Lung microvascular endothelial cell (primary cell): ENCODE results near the gene ARPC1B. TPM values are rescaled to one million over a fixed set of nuclear protein-coding genes. Genes with fewer than 3 reads are reported as not detected.

ENCODE experiments used
- total RNA-seq: library from RNA; depleted of rRNA; stranded (reverse); fragments of >200 nt; gene quantifications from 2 replicates; pipeline ENCODE4 v1.2.1, GENCODE V29; 2014

Gene ARPC1B
- total RNA-seq, 1 donor from 2014 or later, result 275 TPM

Other genes starting within 250 kb of the ARPC1B start
- gene SMURF1, start 230.6 kb upstream of the ARPC1B start, total RNA-seq, result 11.3 and 16.9 TPM in 2 replicates
- gene KPNA7, start 166.6 kb upstream of the ARPC1B start, total RNA-seq, result not detected in 2 replicates
- gene MYH16, start 101.9 kb upstream of the ARPC1B start, total RNA-seq, result 0.22 TPM in 1 of 2 replicates, not detected in the other
- gene ARPC1A, start 48.8 kb upstream of the ARPC1B start, total RNA-seq, result 153 and 182 TPM in 2 replicates
- 15.7 and 17.9 TPM in 2 replicates for gene PDAP1, start 33.9 kb downstream of the ARPC1B start, total RNA-seq
- 73.0 and 75.0 TPM in 2 replicates for gene BUD31, start 34.2 kb downstream of the ARPC1B start, total RNA-seq
- gene PTCD1, start 64.1 kb downstream of the ARPC1B start, total RNA-seq, result 3.1 and 4.2 TPM in 2 replicates
- gene CPSF4, start 64.2 kb downstream of the ARPC1B start, total RNA-seq, result 16.3 and 17.4 TPM in 2 replicates
- gene ATP5MF, start 91.4 kb downstream of the ARPC1B start, total RNA-seq, result 359 and 414 TPM in 2 replicates
- gene ZNF789, start 98.2 kb downstream of the ARPC1B start, total RNA-seq, result 2.4 and 3.6 TPM in 2 replicates
- 17.2 and 25.8 TPM in 2 replicates for gene ZNF394, start 125.6 kb downstream of the ARPC1B start, total RNA-seq
- gene ZKSCAN5, start 129.9 kb downstream of the ARPC1B start, total RNA-seq, result 6.1 and 7.5 TPM in 2 replicates
- 3.3 and 3.8 TPM in 2 replicates for gene FAM200A, start 177.4 kb downstream of the ARPC1B start, total RNA-seq
- 4.6 and 9.5 TPM in 2 replicates for gene ZNF655, start 183.9 kb downstream of the ARPC1B start, total RNA-seq
- 0.22 TPM in 1 of 2 replicates, not detected in the other for gene TMEM225B, start 223.5 kb downstream of the ARPC1B start, total RNA-seq
- 7.4 and 12.1 TPM in 2 replicates for gene ZSCAN25, start 242.2 kb downstream of the ARPC1B start, total RNA-seq